ENCODE results near the gene ALK. TPM values are rescaled to one million over a fixed set of nuclear protein-coding genes. Genes with fewer than 3 reads are reported as not detected.

The ALK gene
- polyA plus RNA-seq, 3 donors: not detected

- Mint-ChIP-seq H3K4me1 (no peaks in the 10 kb centered on the region), H3K36me3 (no peaks in the 10 kb centered on the region), H3K27ac (no peak overlapping the region), H3K9me3 (peaks cover 0 to 4% (median 2%) of the 10 kb centered on the region in 7 donors), H3K4me3 (no peak overlapping the region), H3K27me3 (ENCODE audit: low read depth in 3 of 3) (peaks cover 2 to 7% (median 4%) of the 10 kb centered on the region in 3 donors)
- Histone ChIP-seq H3K4me1 (ENCODE audit: control insufficient read depth in 1 of 2, insufficient read depth in 2 of 2, low read length in 2 of 2) (no peaks in the 10 kb centered on the region), H4K20me1 (ENCODE audit: insufficient read depth, low read length) (no peaks in the 10 kb centered on the region), H3K79me2 (ENCODE audit: insufficient read depth, low read length) (no peaks in the 10 kb centered on the region), H3K9me3 (replicated peaks in 1 of 2; ENCODE audit: control insufficient read depth in 1 of 2, insufficient read depth in 1 of 2, low read length in 2 of 2) (no peaks in the 10 kb centered on the region), H3K4me3 (replicated peaks in 1 of 3; ENCODE audit: low read depth in 2 of 3, low read length in 3 of 3) (no peak overlapping the region), H3K27me3 (ENCODE audit: control insufficient read depth in 2 of 2, insufficient read depth in 2 of 2, low read length in 2 of 2) (no peaks in the 10 kb centered on the region), H3K9ac (ENCODE audit: insufficient read depth, low read length, poor library complexity, severe bottlenecking) (no peak overlapping the region), H2AFZ (ENCODE audit: insufficient read depth, low read depth, low read length, poor library complexity, severe bottlenecking) (no peak overlapping the region), H3K36me3 (replicated peaks in 1 of 2; ENCODE audit: control insufficient read depth in 1 of 2, insufficient read depth in 2 of 2, low read length in 2 of 2) (no peaks in the 10 kb centered on the region), H3K27ac (ENCODE audit: low read depth in 1 of 2, low read length in 2 of 2) (no peak overlapping the region), H3K4me2 (replicated peaks; ENCODE audit: extremely low read depth, low read length, poor library complexity, severe bottlenecking) (no peak overlapping the region)
- intact Hi-C loops (cut with micrococcal nuclease): no loop called here
- WGBS (ENCODE audit: insufficient coverage): no CpG with 5 or more reads among the region's 1 CpG
- no peak for DNase-seq
- TF ChIP-seq CTCF (IDR thresholded peaks at IDR 0.05): no peak
Measured at GRCh38 chr2:29951576-29951975, 30.2 kb upstream of the ALK start.

GRCh38 chr2:29950481-29950880, 29.1 kb upstream of the ALK start:
- Mint-ChIP-seq H3K27ac (no peak overlapping the region), H3K4me1 (no peaks in the 10 kb centered on the region), H3K9me3 (peaks cover 0 to 5% (median 3%) of the 10 kb centered on the region in 7 donors), H3K4me3 (no peak overlapping the region), H3K27me3 (ENCODE audit: low read depth in 3 of 3) (peaks cover 2 to 7% (median 4%) of the 10 kb centered on the region in 3 donors), H3K36me3 (no peaks in the 10 kb centered on the region)
- Histone ChIP-seq H4K20me1 (ENCODE audit: insufficient read depth, low read length) (no peaks in the 10 kb centered on the region), H3K27ac (ENCODE audit: low read depth in 1 of 2, low read length in 2 of 2) (no peak overlapping the region), H3K36me3 (replicated peaks in 1 of 2; ENCODE audit: control insufficient read depth in 1 of 2, insufficient read depth in 2 of 2, low read length in 2 of 2) (no peaks in the 10 kb centered on the region), H3K9ac (ENCODE audit: insufficient read depth, low read length, poor library complexity, severe bottlenecking) (no peak overlapping the region), H3K4me1 (ENCODE audit: control insufficient read depth in 1 of 2, insufficient read depth in 2 of 2, low read length in 2 of 2) (no peaks in the 10 kb centered on the region), H3K9me3 (replicated peaks in 1 of 2; ENCODE audit: control insufficient read depth in 1 of 2, insufficient read depth in 1 of 2, low read length in 2 of 2) (no peaks in the 10 kb centered on the region), H2AFZ (ENCODE audit: insufficient read depth, low read depth, low read length, poor library complexity, severe bottlenecking) (no peak overlapping the region), H3K4me3 (replicated peaks in 1 of 3; ENCODE audit: low read depth in 2 of 3, low read length in 3 of 3) (no peak overlapping the region), H3K4me2 (replicated peaks; ENCODE audit: extremely low read depth, low read length, poor library complexity, severe bottlenecking) (no peak overlapping the region), H3K27me3 (ENCODE audit: control insufficient read depth in 2 of 2, insufficient read depth in 2 of 2, low read length in 2 of 2) (no peaks in the 10 kb centered on the region), H3K79me2 (ENCODE audit: insufficient read depth, low read length) (no peaks in the 10 kb centered on the region)
- DNase-seq: no peak
- intact Hi-C loops (cut with micrococcal nuclease): no loop called here
- TF ChIP-seq CTCF (IDR thresholded peaks at IDR 0.05): no peak
- 85% methylated on average over 3 of the region's 3 CpGs for WGBS (ENCODE audit: insufficient coverage)

All from CD14-positive monocyte (primary cell).